H9 (cell line): ENCODE measurements around the gene AGBL4. TPM values are rescaled to one million over a fixed set of nuclear protein-coding genes. Genes with fewer than 3 reads are reported as not detected.

ENCODE experiments used
- DNase-seq: peaks from one replicate; pipeline ENCODE4 v3.0.0-alpha.2; 2017
- H2AFZ ChIP-seq: one replicate; pipeline ENCODE4 v1.6.1; 2013; ENCODE audit warnings: mild to moderate bottlenecking, low read length, control low read depth, moderate library complexity
- H2AK5ac ChIP-seq: 2 replicates; pipeline ENCODE4 v1.6.1; 2013; ENCODE audit warnings: low read length, control low read depth, mixed read lengths; ENCODE audit not compliant: insufficient read length
- H2BK120ac ChIP-seq: one replicate; pipeline ENCODE4 v1.6.1; 2013; ENCODE audit warnings: low read depth, mild to moderate bottlenecking, low read length, control low read depth, inconsistent platforms; ENCODE audit not compliant: poor library complexity, severe bottlenecking
- H2BK12ac ChIP-seq: 2 replicates; pipeline ENCODE4 v1.6.1; 2013; ENCODE audit warnings: low read length, control low read depth, mixed read lengths, low read depth; ENCODE audit not compliant: insufficient read length
- H2BK15ac ChIP-seq: 2 replicates; pipeline ENCODE4 v1.6.1; 2013; ENCODE audit warnings: low read depth, low read length, control low read depth
- H2BK20ac ChIP-seq: one replicate; pipeline ENCODE4 v1.6.1; 2013; ENCODE audit warnings: low read depth, mild to moderate bottlenecking, low read length, control low read depth, inconsistent platforms; ENCODE audit not compliant: poor library complexity, severe bottlenecking
- H2BK5ac ChIP-seq: 2 replicates; pipeline ENCODE4 v1.6.1; 2013; ENCODE audit warnings: low read length, control low read depth, mixed read lengths; ENCODE audit not compliant: insufficient read length
- H3K14ac ChIP-seq: 2 replicates; pipeline ENCODE4 v1.6.1; 2013; ENCODE audit warnings: low read length, control low read depth; ENCODE audit not compliant: insufficient read depth
- H3K18ac ChIP-seq: 2 replicates; pipeline ENCODE4 v1.6.1; 2013; ENCODE audit warnings: low read depth, mild to moderate bottlenecking, mixed read lengths, low read length, control low read depth; ENCODE audit not compliant: insufficient read length
- H3K23ac ChIP-seq: 2 replicates; pipeline ENCODE4 v1.6.1; 2013; ENCODE audit warnings: low read length, control low read depth, mixed read lengths, low read depth; ENCODE audit not compliant: insufficient read length
- H3K23me2 ChIP-seq: 2 replicates; pipeline ENCODE4 v1.6.1; 2013; ENCODE audit warnings: low read depth, mild to moderate bottlenecking, mixed read lengths, low read length, control low read depth; ENCODE audit not compliant: insufficient read length, poor library complexity, severe bottlenecking
- H3K27ac ChIP-seq: 2 replicates; pipeline ENCODE4 v1.5.1; 2013; ENCODE audit warnings: low read length, control low read depth, mixed read lengths, low read depth; ENCODE audit not compliant: insufficient read length
- H3K27me3 ChIP-seq: 2 replicates; pipeline ENCODE4 v1.6.1; 2013; ENCODE audit warnings: low read length, control low read depth, inconsistent platforms; ENCODE audit not compliant: insufficient read depth
- H3K4ac ChIP-seq: 2 replicates; pipeline ENCODE4 v1.6.1; 2013; ENCODE audit warnings: low read depth, mild to moderate bottlenecking, control low read depth, inconsistent platforms, low read length, moderate library complexity
- H3K4me1 ChIP-seq: 2 replicates; pipeline ENCODE4 v1.6.1; 2013; ENCODE audit warnings: low read length, control low read depth, inconsistent platforms; ENCODE audit not compliant: insufficient read depth
- H3K4me2 ChIP-seq: 2 replicates; pipeline ENCODE4 v1.6.1; 2013; ENCODE audit warnings: low read length, control low read depth, mixed read lengths; ENCODE audit not compliant: insufficient read length, insufficient read depth
- H3K56ac ChIP-seq: 2 replicates; pipeline ENCODE4 v1.6.1; 2013; ENCODE audit warnings: low read depth, mild to moderate bottlenecking, mixed read lengths, low read length, control low read depth; ENCODE audit not compliant: insufficient read length
- H3K79me1 ChIP-seq: 2 replicates; pipeline ENCODE4 v1.6.1; 2013; ENCODE audit warnings: low read depth, mild to moderate bottlenecking, moderate library complexity, low read length, control low read depth, inconsistent platforms; ENCODE audit not compliant: insufficient read depth, poor library complexity, severe bottlenecking
- H3K79me2 ChIP-seq: 2 replicates; pipeline ENCODE4 v1.6.1; 2013; ENCODE audit warnings: low read length, control low read depth, inconsistent platforms; ENCODE audit not compliant: insufficient read depth
- H3K9ac ChIP-seq: 2 replicates; pipeline ENCODE4 v1.6.1; 2013; ENCODE audit warnings: low read length, control low read depth, mixed read lengths; ENCODE audit not compliant: insufficient read length; ENCODE audit errors: extremely low read depth
- H3K9me3 ChIP-seq: one replicate; pipeline ENCODE4 v1.6.1; 2013; ENCODE audit warnings: low read depth, low read length, inconsistent platforms; ENCODE audit not compliant: control insufficient read depth
- H3T11ph ChIP-seq: one replicate; pipeline ENCODE4 v1.6.1; 2013; ENCODE audit warnings: mild to moderate bottlenecking, low read length, control low read depth, inconsistent platforms
- H4K20me1 ChIP-seq: one replicate; pipeline ENCODE4 v1.6.1; 2013; ENCODE audit not compliant: control insufficient read depth, insufficient read length, insufficient read depth
- H4K5ac ChIP-seq: 2 replicates; pipeline ENCODE4 v1.6.1; 2013; ENCODE audit warnings: low read depth, mild to moderate bottlenecking, mixed read lengths, low read length, control low read depth; ENCODE audit not compliant: insufficient read length
- H4K8ac ChIP-seq: replicated peaks from 2 replicates; pipeline ENCODE4 v1.6.1; 2013; ENCODE audit warnings: low read length, control low read depth, mixed read lengths, low read depth; ENCODE audit not compliant: insufficient read length
- H4K91ac ChIP-seq: 2 replicates; pipeline ENCODE4 v1.6.1; 2013; ENCODE audit warnings: low read depth, mild to moderate bottlenecking, moderate library complexity, mixed read lengths, low read length, control low read depth; ENCODE audit not compliant: insufficient read length
- H3K27ac Mint-ChIP-seq, 3 experiments: 2 replicates in 2 of 3; 3 replicates in 1 of 3; pipeline ENCODE4 v1.8.0; 2020 to 2021; ENCODE audit warnings: mixed read lengths in 3 of 3, mild to moderate bottlenecking in 1 of 3, moderate library complexity in 1 of 3
- H3K27me3 Mint-ChIP-seq: 2 replicates; pipeline ENCODE4 v1.8.0; 2021; ENCODE audit warnings: low read depth, mild to moderate bottlenecking, moderate library complexity, mixed read lengths
- H3K36me3 Mint-ChIP-seq, 3 experiments: 2 replicates in 2 of 3; 3 replicates in 1 of 3; pipeline ENCODE4 v1.8.0; 2020 to 2021; ENCODE audit warnings: low read depth in 3 of 3, mixed read lengths in 3 of 3; ENCODE audit not compliant: insufficient read depth in 1 of 3
- H3K4me1 Mint-ChIP-seq, 2 experiments: 2 replicates each; pipeline ENCODE4 v1.8.0; 2020; ENCODE audit warnings: mixed read lengths in 2 of 2
- H3K4me3 Mint-ChIP-seq, 2 experiments: 2 replicates in 1 of 2; 3 replicates in 1 of 2; pipeline ENCODE4 v1.8.0; 2020 to 2021; ENCODE audit warnings: mild to moderate bottlenecking in 2 of 2, mixed read lengths in 2 of 2, moderate library complexity in 1 of 2
- H3K9me3 Mint-ChIP-seq, 2 experiments: 2 replicates in 1 of 2; 3 replicates in 1 of 2; pipeline ENCODE4 v1.8.0; 2020; ENCODE audit warnings: mild to moderate bottlenecking in 2 of 2, mixed read lengths in 2 of 2, moderate library complexity in 1 of 2
- CTCF ChIP-seq: fragments of 200-600 bp; sonication (generic); conservative IDR thresholded peaks from 3 replicates; pipeline ENCODE4 v1.8.0; 2021; ENCODE audit warnings: antibody characterized with exemption, mild to moderate bottlenecking
- WGBS: extraction: QIAGEN DNeasy Blood & Tissue Kit; methylation state at CpG from one replicate; pipeline ENCODE4 v1.1.7; 2013; ENCODE audit warnings: missing lambda C conversion rate, low lambda C conversion rate, mixed read lengths; ENCODE audit not compliant: insufficient read length; ENCODE audit errors: extremely low coverage; 5-methylcytosine and 5-hydroxymethylcytosine counted together
- total RNA-seq: library from RNA; stranded (reverse); gene quantifications from 2 replicates; pipeline ENCODE4 v1.2.1, GENCODE V29; 2021

AGBL4 gene
- total RNA-seq, 1 experiment from 2014 or later: not detected

- Mint-ChIP-seq H3K36me3 (peaks cover 0 to 27% (median 4%) of the 10 kb centered on the region in 3 experiments; a peak in 4 of 7 replicates), H3K27ac (no peak overlapping the region), H3K4me1 (no peaks in the 10 kb centered on the region), H3K9me3 (peaks cover 73 to 80% of the 10 kb centered on the region in 2 experiments), H3K27me3 (no peaks in the 10 kb centered on the region; the same call in 1 of the 2 replicates), H3K4me3 (no peak overlapping the region)
- no peak for TF ChIP-seq CTCF
- Histone ChIP-seq H2AK5ac (no peak overlapping the region), H3K14ac (no peak overlapping the region), H2BK15ac (no peak overlapping the region), H4K20me1 (no peaks in the 10 kb centered on the region), H3K9ac (no peak overlapping the region), H3K23me2 (no peaks in the 10 kb centered on the region), H2AFZ (no peak overlapping the region), H3K79me2 (no peaks in the 10 kb centered on the region), H3K4ac (no peak overlapping the region), H4K5ac (no peak overlapping the region), H3K27ac (no peak overlapping the region), H2BK120ac (no peak overlapping the region), H3K56ac (no peak overlapping the region), H3K4me1 (no peaks in the 10 kb centered on the region), H3K79me1 (no peaks in the 10 kb centered on the region), H3K18ac (no peak overlapping the region), H2BK5ac (no peak overlapping the region), H3K4me2 (no peak overlapping the region), H2BK12ac (no peak overlapping the region), H3K27me3 (no peaks in the 10 kb centered on the region), H4K8ac (no peak overlapping the region), H3T11ph (no peak overlapping the region), H2BK20ac (no peak overlapping the region), H4K91ac (no peak overlapping the region), H3K9me3 (peaks cover 63% of the 10 kb centered on the region), H3K23ac (no peak overlapping the region)
- no peak for DNase-seq
- no CpG with 5 or more reads among the region's 1 CpG for WGBS
These were observed 660.1 kb downstream of the AGBL4 start for GRCh38 chr1:49363628-49364027.
